Fibroblast of pulmonary artery (primary cell): ENCODE data around the gene HBA1.
"Not testable (repeated sequence)": the region's sequence is repeated elsewhere in the genome, so short reads cannot be mapped to it uniquely, and the experiment has no call there.

Experiments used
- DNase-seq: peaks from one replicate; pipeline ENCODE4 v3.0.0-alpha.2; 2010; ENCODE audit warnings: low read depth
- H3K4me3 ChIP-seq: replicated peaks from 2 replicates; pipeline ENCODE4 v1.5.1; 2011; ENCODE audit warnings: low read depth, mild to moderate bottlenecking, control low read depth, low read length, moderate library complexity
- TF ChIP-seq, protein P1 (sequence below): IDR thresholded peaks from 2 replicates; pipeline ENCODE4 v1.5.1; 2011; ENCODE audit warnings: mild to moderate bottlenecking, control low read depth, low read length, inconsistent platforms; ENCODE audit errors: missing control alignments

Gene HBA1

DNA sequence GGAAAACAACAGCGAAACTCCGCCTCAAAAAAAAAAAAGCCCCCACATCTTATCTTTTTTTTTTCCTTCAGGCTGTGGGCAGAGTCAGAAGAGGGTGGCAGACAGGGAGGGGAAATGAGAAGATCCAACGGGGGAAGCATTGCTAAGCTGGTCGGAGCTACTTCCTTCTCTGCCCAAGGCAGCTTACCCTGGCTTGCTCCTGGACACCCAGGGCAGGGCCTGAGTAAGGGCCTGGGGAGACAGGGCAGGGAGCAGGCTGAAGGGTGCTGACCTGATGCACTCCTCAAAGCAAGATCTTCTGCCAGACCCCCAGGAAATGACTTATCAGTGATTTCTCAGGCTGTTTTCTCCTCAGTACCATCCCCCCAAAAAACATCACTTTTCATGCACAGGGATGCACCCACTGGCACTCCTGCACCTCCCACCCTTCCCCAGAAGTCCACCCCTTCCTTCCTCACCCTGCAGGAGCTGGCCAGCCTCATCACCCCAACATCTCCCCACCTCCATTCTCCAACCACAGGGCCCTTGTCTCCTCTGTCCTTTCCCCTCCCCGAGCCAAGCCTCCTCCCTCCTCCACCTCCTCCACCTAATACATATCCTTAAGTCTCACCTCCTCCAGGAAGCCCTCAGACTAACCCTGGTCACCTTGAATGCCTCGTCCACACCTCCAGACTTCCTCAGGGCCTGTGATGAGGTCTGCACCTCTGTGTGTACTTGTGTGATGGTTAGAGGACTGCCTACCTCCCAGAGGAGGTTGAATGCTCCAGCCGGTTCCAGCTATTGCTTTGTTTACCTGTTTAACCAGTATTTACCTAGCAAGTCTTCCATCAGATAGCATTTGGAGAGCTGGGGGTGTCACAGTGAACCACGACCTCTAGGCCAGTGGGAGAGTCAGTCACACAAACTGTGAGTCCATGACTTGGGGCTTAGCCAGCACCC, 1.2 kb upstream of the HBA1 start:
- H3K4me3 ChIP-seq: no peak overlapping the region
- TF ChIP-seq, protein P1, sequence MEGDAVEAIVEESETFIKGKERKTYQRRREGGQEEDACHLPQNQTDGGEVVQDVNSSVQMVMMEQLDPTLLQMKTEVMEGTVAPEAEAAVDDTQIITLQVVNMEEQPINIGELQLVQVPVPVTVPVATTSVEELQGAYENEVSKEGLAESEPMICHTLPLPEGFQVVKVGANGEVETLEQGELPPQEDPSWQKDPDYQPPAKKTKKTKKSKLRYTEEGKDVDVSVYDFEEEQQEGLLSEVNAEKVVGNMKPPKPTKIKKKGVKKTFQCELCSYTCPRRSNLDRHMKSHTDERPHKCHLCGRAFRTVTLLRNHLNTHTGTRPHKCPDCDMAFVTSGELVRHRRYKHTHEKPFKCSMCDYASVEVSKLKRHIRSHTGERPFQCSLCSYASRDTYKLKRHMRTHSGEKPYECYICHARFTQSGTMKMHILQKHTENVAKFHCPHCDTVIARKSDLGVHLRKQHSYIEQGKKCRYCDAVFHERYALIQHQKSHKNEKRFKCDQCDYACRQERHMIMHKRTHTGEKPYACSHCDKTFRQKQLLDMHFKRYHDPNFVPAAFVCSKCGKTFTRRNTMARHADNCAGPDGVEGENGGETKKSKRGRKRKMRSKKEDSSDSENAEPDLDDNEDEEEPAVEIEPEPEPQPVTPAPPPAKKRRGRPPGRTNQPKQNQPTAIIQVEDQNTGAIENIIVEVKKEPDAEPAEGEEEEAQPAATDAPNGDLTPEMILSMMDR: no peak
- no peak for DNase-seq

DNA sequence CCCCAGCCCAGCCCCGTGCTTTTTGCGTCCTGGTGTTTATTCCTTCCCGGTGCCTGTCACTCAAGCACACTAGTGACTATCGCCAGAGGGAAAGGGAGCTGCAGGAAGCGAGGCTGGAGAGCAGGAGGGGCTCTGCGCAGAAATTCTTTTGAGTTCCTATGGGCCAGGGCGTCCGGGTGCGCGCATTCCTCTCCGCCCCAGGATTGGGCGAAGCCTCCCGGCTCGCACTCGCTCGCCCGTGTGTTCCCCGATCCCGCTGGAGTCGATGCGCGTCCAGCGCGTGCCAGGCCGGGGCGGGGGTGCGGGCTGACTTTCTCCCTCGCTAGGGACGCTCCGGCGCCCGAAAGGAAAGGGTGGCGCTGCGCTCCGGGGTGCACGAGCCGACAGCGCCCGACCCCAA, 474 bp upstream of the HBA1 start:
- not testable (repeated sequence) for H3K4me3 ChIP-seq, DNase-seq

DNA sequence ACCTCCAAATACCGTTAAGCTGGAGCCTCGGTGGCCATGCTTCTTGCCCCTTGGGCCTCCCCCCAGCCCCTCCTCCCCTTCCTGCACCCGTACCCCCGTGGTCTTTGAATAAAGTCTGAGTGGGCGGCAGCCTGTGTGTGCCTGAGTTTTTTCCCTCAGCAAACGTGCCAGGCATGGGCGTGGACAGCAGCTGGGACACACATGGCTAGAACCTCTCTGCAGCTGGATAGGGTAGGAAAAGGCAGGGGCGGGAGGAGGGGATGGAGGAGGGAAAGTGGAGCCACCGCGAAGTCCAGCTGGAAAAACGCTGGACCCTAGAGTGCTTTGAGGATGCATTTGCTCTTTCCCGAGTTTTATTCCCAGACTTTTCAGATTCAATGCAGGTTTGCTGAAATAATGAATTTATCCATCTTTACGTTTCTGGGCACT, 928 bp downstream of the HBA1 start:
- TF ChIP-seq, protein P1: no peak
- no peak overlapping the region for H3K4me3 ChIP-seq
- DNase-seq: peak; percentile 9

DNA sequence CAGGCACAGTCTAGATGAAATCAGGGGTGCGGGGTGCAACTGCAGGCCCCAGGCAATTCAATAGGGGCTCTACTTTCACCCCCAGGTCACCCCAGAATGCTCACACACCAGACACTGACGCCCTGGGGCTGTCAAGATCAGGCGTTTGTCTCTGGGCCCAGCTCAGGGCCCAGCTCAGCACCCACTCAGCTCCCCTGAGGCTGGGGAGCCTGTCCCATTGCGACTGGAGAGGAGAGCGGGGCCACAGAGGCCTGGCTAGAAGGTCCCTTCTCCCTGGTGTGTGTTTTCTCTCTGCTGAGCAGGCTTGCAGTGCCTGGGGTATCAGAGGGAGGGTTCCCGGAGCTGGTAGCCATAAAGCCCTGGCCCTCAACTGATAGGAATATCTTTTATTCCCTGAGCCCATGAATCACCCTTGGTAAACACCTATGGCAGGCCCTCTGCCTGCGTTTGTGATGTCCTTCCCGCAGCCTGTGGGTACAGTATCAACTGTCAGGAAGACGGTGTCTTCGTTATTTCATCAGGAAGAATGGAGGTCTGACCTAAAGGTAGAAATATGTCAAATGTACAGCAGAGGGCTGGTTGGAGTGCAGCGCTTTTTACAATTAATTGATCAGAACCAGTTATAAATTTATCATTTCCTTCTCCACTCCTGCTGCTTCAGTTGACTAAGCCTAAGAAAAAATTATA, 1.6 kb downstream of the HBA1 start:
- TF ChIP-seq, protein P1: no peak
- DNase-seq: no peak

DNA sequence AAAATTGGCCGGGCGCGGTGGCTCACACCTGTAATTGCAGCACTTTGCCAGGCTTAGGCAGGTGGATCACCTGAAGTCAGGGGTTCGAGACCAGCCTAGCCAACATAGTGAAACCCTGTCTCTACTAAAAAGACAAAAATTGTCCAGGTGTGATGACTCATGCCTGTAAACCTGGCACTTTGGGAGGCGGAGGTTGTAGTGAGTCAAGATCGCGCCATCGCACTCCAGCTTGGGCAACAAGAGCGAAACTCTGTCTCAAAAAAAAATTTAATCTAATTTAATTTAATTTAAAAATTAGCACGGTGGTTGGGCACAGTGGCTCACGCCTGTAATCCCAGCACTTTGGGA, 2.2 kb downstream of the HBA1 start:
- DNase-seq: no peak
- no peak overlapping the region for H3K4me3 ChIP-seq
- TF ChIP-seq, protein P1: no peak

More for the DNA sequence above, 1.6 kb downstream of the HBA1 start:
- no peak overlapping the region for H3K4me3 ChIP-seq

DNA sequence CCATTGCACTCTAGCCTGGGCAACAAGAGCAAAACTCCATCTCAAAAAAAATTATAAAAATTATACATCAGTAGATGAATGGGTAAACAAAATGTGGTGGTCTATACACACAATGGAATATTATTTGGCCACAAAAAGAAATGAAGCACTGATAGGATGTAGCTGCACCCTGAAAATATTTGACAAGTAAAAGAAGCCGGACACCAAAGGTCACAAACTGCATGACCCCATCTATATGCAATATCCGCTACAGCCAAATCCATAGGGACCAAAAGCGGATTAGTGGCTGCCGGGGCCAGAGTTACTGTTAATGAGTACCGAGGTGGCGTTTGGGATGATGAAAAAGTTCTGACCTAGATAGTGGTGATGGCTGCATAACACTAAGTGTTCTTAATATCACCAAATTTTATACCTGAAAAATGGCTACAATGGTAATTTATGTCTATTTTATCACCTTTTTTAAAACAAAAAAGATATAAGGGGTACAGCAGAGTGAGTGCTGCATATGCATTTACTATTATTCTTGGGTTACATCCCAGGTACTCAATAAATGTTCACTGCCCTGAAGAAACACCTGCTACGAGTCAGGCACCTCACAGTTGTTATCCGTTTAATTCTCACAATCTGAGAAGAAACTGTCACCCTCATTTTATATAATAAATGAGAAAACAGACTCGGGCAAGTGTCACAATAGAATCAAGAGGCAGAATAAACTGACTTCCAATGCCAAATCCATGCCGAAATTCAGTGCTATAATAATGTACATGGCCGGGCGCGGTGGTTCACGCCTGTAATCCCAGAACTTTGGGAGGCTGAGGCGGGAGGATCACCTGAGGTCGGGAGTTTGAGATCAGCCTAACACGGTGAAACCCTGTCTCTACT, 3.0 kb downstream of the HBA1 start:
- H3K4me3 ChIP-seq: no peak overlapping the region
- DNase-seq: no peak
- TF ChIP-seq, protein P1: no peak

DNA sequence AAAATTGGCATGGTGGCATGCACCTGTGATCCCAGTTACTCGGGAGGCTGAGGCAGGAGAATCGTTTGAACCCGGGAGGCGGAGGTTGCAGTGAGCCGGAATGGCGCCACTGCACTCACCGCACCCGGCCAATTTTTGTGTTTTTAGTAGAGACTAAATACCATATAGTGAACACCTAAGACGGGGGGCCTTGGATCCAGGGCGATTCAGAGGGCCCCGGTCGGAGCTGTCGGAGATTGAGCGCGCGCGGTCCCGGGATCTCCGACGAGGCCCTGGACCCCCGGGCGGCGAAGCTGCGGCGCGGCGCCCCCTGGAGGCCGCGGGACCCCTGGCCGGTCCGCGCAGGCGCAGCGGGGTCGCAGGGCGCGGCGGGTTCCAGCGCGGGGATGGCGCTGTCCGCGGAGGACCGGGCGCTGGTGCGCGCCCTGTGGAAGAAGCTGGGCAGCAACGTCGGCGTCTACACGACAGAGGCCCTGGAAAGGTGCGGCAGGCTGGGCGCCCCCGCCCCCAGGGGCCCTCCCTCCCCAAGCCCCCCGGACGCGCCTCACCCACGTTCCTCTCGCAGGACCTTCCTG, 3.7 kb downstream of the HBA1 start, which contains the start of gene HBQ1:
HBQ1 (plus strand) TSS at position 359 of the 575 bp plus-strand sequence; CDS start at position 387, 28 bp downstream.
- peak within 1 kb of the TSS; percentile 28 for H3K4me3 ChIP-seq
- peak; percentile 25 for DNase-seq
- TF ChIP-seq, protein P1: no peak
